Measurements from ENCODE around the gene GLB1L2. TPM values are rescaled to one million over a fixed set of nuclear protein-coding genes. Genes with fewer than 3 reads are reported as not detected.

Gene GLB1L2
- total RNA-seq, 3 donors from 2014 or later = 21.5 to 27.9 (median 26.9) TPM

DNA sequence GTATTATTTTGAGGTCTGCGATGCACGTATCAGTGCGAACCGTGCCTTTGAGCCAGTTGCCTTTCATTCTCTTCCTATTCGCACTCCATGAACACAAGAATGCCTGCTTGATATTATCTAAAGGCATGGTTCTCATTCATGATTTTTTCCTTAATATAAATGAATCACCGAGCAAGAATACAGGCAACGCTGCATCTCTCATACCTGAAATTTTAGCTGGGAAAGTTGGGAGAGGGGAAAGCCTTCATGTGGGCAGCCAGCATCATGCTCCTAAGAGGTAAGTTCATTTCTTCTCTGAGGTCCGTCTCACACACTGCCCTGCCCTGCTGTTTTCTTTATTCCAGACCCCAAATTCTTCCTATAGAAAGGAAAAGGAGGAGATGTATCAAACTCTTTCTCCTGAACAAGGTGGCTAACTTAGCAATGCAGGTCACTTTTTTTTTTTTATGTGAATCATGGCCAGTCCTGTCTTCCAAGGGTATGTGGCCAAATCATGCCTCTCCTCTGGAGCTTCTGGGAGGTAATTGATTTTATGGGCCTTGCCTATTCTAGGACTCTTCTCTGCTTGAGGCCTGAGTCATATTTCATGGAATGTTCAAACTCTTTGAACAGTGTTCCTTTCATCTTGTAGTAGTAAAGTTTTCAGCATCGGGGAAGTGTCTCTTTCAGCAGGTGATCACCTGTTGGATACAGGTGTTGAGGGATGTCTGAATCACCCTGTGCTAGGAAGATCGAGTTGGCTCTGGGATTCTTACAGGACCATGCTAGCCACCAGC lies 3.2 kb downstream of the GLB1L2 start:
- no peaks in the 10 kb centered on the region for H3K9me3 ChIP-seq
- intact Hi-C loops (cut with DNase I, micrococcal nuclease) = no loop called here
- no peaks in the 10 kb centered on the region for H3K36me3 ChIP-seq (ENCODE audit: low read depth)
- peaks cover 10% of the 10 kb centered on the region for H3K4me1 ChIP-seq (ENCODE audit: low read depth)
- H3K4me3 ChIP-seq = no peak overlapping the region
- no peak for TF ChIP-seq CTCF (IDR thresholded peaks at IDR 0.05)
- ATAC-seq (no peak), DNase-seq (no peak)

- no peak for TF ChIP-seq CTCF (IDR thresholded peaks at IDR 0.05)
- DNase-seq = no peak
- Histone ChIP-seq H3K4me1 (ENCODE audit: low read depth) (peaks cover 15% of the 10 kb centered on the region), H3K36me3 (ENCODE audit: low read depth) (no peaks in the 10 kb centered on the region), H3K9me3 (no peaks in the 10 kb centered on the region), H3K4me3 (no peak overlapping the region)
- intact Hi-C loops (cut with DNase I, micrococcal nuclease) = no loop called here
- ATAC-seq = no peak
Observed at GRCh38 chr11:134337051-134337450, 5.3 kb downstream of the GLB1L2 start.

DNA sequence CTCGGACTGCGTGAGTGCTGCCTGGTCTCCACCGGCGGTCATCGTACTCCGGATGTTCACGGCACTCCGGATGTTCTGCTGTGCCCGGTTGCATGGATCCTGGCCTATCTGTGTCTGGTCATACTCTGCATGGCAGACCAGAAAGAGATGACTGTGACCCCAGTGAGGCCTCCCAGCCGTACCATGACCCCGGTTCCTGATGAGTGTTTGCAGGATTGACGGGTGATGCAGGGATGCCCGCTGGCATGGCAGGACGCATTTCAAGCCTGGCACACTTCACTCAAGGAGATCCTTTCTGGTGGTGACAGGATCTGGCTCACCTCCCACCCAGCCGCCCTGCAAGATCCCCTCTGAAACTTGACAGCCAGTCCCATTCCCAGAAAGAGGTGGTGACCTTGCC lies 6.3 kb downstream of the GLB1L2 start:
- Histone ChIP-seq H3K4me1 (ENCODE audit: low read depth) (peaks cover 11% of the 10 kb centered on the region), H3K4me3 (no peak overlapping the region), H3K9me3 (no peaks in the 10 kb centered on the region), H3K36me3 (ENCODE audit: low read depth) (no peaks in the 10 kb centered on the region)
- intact Hi-C loops (cut with DNase I, micrococcal nuclease) = no loop called here
- ATAC-seq (no peak), DNase-seq (no peak)
- TF ChIP-seq CTCF (IDR thresholded peaks at IDR 0.05) = no peak

DNA sequence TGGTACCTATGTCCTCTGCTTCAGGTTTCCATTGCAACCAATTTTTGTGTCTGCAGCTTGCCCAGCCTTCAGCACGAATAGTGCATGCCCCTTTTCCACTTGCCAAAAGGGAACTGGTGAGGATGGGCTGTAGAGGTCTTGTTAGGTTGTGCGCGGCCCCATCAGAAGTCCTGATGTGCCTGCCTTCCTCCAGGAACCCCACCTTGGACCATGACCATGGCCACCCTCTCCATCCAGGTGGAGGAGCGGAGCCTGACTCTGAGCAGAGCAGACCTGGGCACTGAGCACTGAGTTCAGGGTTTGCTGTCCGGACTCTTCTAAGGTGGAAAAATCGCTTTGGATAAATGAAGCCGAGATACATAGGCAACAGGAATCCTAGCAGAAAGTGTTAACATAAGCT lies 6.9 kb downstream of the GLB1L2 start:
- no peak for DNase-seq
- intact Hi-C loops (cut with DNase I, micrococcal nuclease) = no loop called here
- no peak for ATAC-seq
- no peak for TF ChIP-seq CTCF (IDR thresholded peaks at IDR 0.05)
- H3K4me1 ChIP-seq (ENCODE audit: low read depth) = peaks cover 11% of the 10 kb centered on the region
- H3K9me3 ChIP-seq = no peaks in the 10 kb centered on the region
- no peaks in the 10 kb centered on the region for H3K36me3 ChIP-seq (ENCODE audit: low read depth)
- H3K4me3 ChIP-seq = no peak overlapping the region

- peak; percentile 95 for ATAC-seq
- H3K4me3 ChIP-seq = no peak overlapping the region
- TF ChIP-seq CTCF (IDR thresholded peaks at IDR 0.05) = no peak
- H3K9me3 ChIP-seq = no peaks in the 10 kb centered on the region
- H3K4me1 ChIP-seq (ENCODE audit: low read depth) = peaks cover 11% of the 10 kb centered on the region
- peak in 2 of 3 donors; percentile 67 to 74 for DNase-seq
- intact Hi-C loops (cut with DNase I, micrococcal nuclease) = no loop called here
- no peaks in the 10 kb centered on the region for H3K36me3 ChIP-seq (ENCODE audit: low read depth)
Observed at GRCh38 chr11:134339756-134340155, 8.0 kb downstream of the GLB1L2 start.
